ENCODE results near the gene ARHGAP1.
"Not testable (repeated sequence)": the region's sequence is repeated elsewhere in the genome, so short reads cannot be mapped to it uniquely, and the experiment has no call there.

ARHGAP1 gene

GRCh38 chr11:46722566-46723358 is 22.3 kb upstream of the ARHGAP1 start:
- no peak for DNase-seq

- DNase-seq, result no peak
These were observed 20.9 kb upstream of the ARHGAP1 start for GRCh38 chr11:46721286-46721685.

- DNase-seq, result no peak
These were observed 19.3 kb upstream of the ARHGAP1 start for GRCh38 chr11:46719543-46720218.

- DNase-seq, result no peak
These were observed 18.7 kb upstream of the ARHGAP1 start, which contains the start of gene F2 for GRCh38 chr11:46719048-46719542. Gene F2 (plus strand): TSS chr11:46719213. CDS start chr11:46719236, 23 bp downstream.

GRCh38 chr11:46718155-46719019 is 18.0 kb upstream of the ARHGAP1 start:
- DNase-seq, result no peak

- not testable (repeated sequence) for DNase-seq
These were observed 17.4 kb upstream of the ARHGAP1 start for GRCh38 chr11:46717825-46718154.

GRCh38 chr11:46712874-46713576 is 12.6 kb upstream of the ARHGAP1 start:
- no peak for DNase-seq

GRCh38 chr11:46711303-46711702 is 10.9 kb upstream of the ARHGAP1 start:
- no peak for DNase-seq

- no peak for DNase-seq
These were observed 10.4 kb upstream of the ARHGAP1 start for GRCh38 chr11:46710821-46711269.

GRCh38 chr11:46709351-46709750 is 8.9 kb upstream of the ARHGAP1 start:
- not testable (repeated sequence) for DNase-seq

- no peak for DNase-seq
These were observed 6.5 kb upstream of the ARHGAP1 start for GRCh38 chr11:46706886-46707285.

GRCh38 chr11:46705070-46705688 is 4.8 kb upstream of the ARHGAP1 start:
- no peak for DNase-seq

- DNase-seq, result no peak
These were observed 747 bp upstream of the ARHGAP1 start for GRCh38 chr11:46701078-46701654.

- no peak for DNase-seq
These were observed 1.8 kb downstream of the ARHGAP1 start for GRCh38 chr11:46698597-46698996.

- DNase-seq, result no peak
These were observed 2.7 kb downstream of the ARHGAP1 start for GRCh38 chr11:46697723-46698122.

- DNase-seq, result no peak
These were observed 3.1 kb downstream of the ARHGAP1 start for GRCh38 chr11:46697303-46697702.

GRCh38 chr11:46696212-46696558 is 4.2 kb downstream of the ARHGAP1 start:
- no peak for DNase-seq

- no peak for DNase-seq
These were observed 4.8 kb downstream of the ARHGAP1 start for GRCh38 chr11:46695345-46696211.

- no peak for DNase-seq
These were observed 5.8 kb downstream of the ARHGAP1 start for GRCh38 chr11:46694607-46695006.

GRCh38 chr11:46694072-46694471 is 6.3 kb downstream of the ARHGAP1 start:
- no peak for DNase-seq

GRCh38 chr11:46693597-46694012 is 6.8 kb downstream of the ARHGAP1 start:
- DNase-seq, result no peak

All from CD4-positive, alpha-beta T cell treated with Interleukin-17A for 1 hour (primary cell).